HepG2 (cell line): ENCODE data around the gene EPHB4. TPM values are rescaled to one million over a fixed set of nuclear protein-coding genes. Genes with fewer than 3 reads are reported as not detected.
A peak's percentile ranks its signal among the peaks of the same experiment; 100 is the strongest.

Source experiments
- CHD4 ChIP-seq: fragments of 200-600 bp; sonication (generic); IDR thresholded peaks from 2 replicates; pipeline ENCODE4 v1.7.0; 2017; ENCODE audit warnings: mild to moderate bottlenecking, low read length, borderline replicate concordance
- CREBL2 ChIP-seq: sonication (generic); formaldehyde crosslinking; IDR thresholded peaks from 2 replicates; pipeline ENCODE4 v1.8.1; 2023; ENCODE audit warnings: missing genetic modification reagents, mild to moderate bottlenecking, borderline replicate concordance
- DPF2 ChIP-seq: sonication (generic); formaldehyde crosslinking; IDR thresholded peaks from 2 replicates; pipeline ENCODE4 v1.4.0; 2020; ENCODE audit warnings: mild to moderate bottlenecking, low read depth, missing genetic modification reagents, borderline replicate concordance
- E2F2 ChIP-seq: sonication (generic); formaldehyde crosslinking; IDR thresholded peaks from 2 replicates; pipeline ENCODE4 v1.4.0; 2020; ENCODE audit warnings: missing genetic modification reagents, borderline replicate concordance
- ISL2 ChIP-seq: sonication (generic); formaldehyde crosslinking; IDR thresholded peaks from 2 replicates; pipeline ENCODE4 v1.5.0; 2020; ENCODE audit warnings: missing genetic modification reagents
- ISX ChIP-seq: sonication (generic); formaldehyde crosslinking; conservative IDR thresholded peaks from 2 replicates; pipeline ENCODE4 v1.5.0; 2020; ENCODE audit warnings: missing genetic modification reagents
- KDM2A ChIP-seq: sonication (generic); formaldehyde crosslinking; IDR thresholded peaks from 2 replicates; pipeline ENCODE4 v1.4.0; 2020; ENCODE audit warnings: low read depth, missing genetic modification reagents, borderline replicate concordance
- NCOA2 ChIP-seq: sonication (generic); formaldehyde crosslinking; IDR thresholded peaks from 2 replicates; pipeline ENCODE4 v1.8.0; 2022; ENCODE audit warnings: inconsistent platforms
- NCOA5 ChIP-seq: sonication (generic); formaldehyde crosslinking; IDR thresholded peaks from 2 replicates; pipeline ENCODE4 v1.4.0; 2020; ENCODE audit warnings: missing genetic modification reagents
- NONO ChIP-seq, 2 experiments: fragments of 450-650 bp in 1 of 2; sonication (generic) in 1 of 2; formaldehyde crosslinking in 1 of 2; IDR thresholded peaks in 1 of 2; conservative IDR thresholded peaks in 1 of 2; 2 replicates each; pipeline versions ENCODE4 v1.6.1 to v1.8.0; 2017 to 2022; ENCODE audit warnings: mild to moderate bottlenecking in 1 of 2, missing genetic modification reagents in 1 of 2, moderate library complexity in 1 of 2
- PCBP1 ChIP-seq: fragments of 200-400 bp; formaldehyde crosslinking; IDR thresholded peaks from 2 replicates; pipeline ENCODE4 v1.6.1; 2017; ENCODE audit warnings: mild to moderate bottlenecking, low read depth, low read length, borderline replicate concordance
- PHF5A ChIP-seq: IDR thresholded peaks from one replicate; pipeline ENCODE4 v1.6.1; 2018; ENCODE audit warnings: low read depth, missing genetic modification reagents; ENCODE audit not compliant: unreplicated experiment
- SSRP1 ChIP-seq: IDR thresholded peaks from 2 replicates; pipeline ENCODE4 v1.6.1; 2016; ENCODE audit warnings: control low read depth
- TFDP2 ChIP-seq: sonication (generic); formaldehyde crosslinking; IDR thresholded peaks from 2 replicates; pipeline ENCODE4 v1.4.0; 2020; ENCODE audit warnings: missing genetic modification reagents
- THAP11 ChIP-seq: IDR thresholded peaks from 2 replicates; pipeline ENCODE4 v1.6.1; 2016; ENCODE audit warnings: missing biosample characterization, missing genetic modification reagents
- U2AF1 ChIP-seq: fragments of 200-400 bp; formaldehyde crosslinking; optimal IDR thresholded peaks from 2 replicates; pipeline ENCODE3; 2017; ENCODE audit warnings: mild to moderate bottlenecking, low read depth, low read length
- ZBTB7A ChIP-seq: sonication (generic); formaldehyde crosslinking; IDR thresholded peaks from 2 replicates; pipeline ENCODE4 v1.8.0; 2022; ENCODE audit warnings: mild to moderate bottlenecking, missing genetic modification reagents
- ZNF225 ChIP-seq: sonication (generic); formaldehyde crosslinking; IDR thresholded peaks from 2 replicates; pipeline ENCODE4 v1.4.0; 2020; ENCODE audit warnings: mild to moderate bottlenecking, missing genetic modification reagents
- ZNF629 ChIP-seq: sonication (generic); formaldehyde crosslinking; conservative IDR thresholded peaks from 2 replicates; pipeline ENCODE4 v1.5.0; 2020; ENCODE audit warnings: missing genetic modification reagents
- ZNF687 ChIP-seq: sonication (generic); formaldehyde crosslinking; IDR thresholded peaks from 2 replicates; pipeline ENCODE4 v1.5.1; 2020; ENCODE audit warnings: mild to moderate bottlenecking, missing genetic modification reagents, moderate library complexity
- ZNF703 ChIP-seq: sonication (generic); formaldehyde crosslinking; IDR thresholded peaks from 2 replicates; pipeline ENCODE4 v1.5.1; 2020; ENCODE audit warnings: missing genetic modification reagents, mild to moderate bottlenecking, moderate library complexity, borderline replicate concordance
- ZNF776 ChIP-seq: sonication (generic); formaldehyde crosslinking; IDR thresholded peaks from 2 replicates; pipeline ENCODE4 v1.4.0; 2020; ENCODE audit warnings: mild to moderate bottlenecking, missing genetic modification reagents
- ZNF777 ChIP-seq: sonication (generic); formaldehyde crosslinking; IDR thresholded peaks from 2 replicates; pipeline ENCODE4 v1.4.0; 2020; ENCODE audit warnings: missing genetic modification reagents
- polyA plus RNA-seq, 8 experiments: library from polyadenylated mRNA; depleted of rRNA in 3 of 8; stranded (reverse) in 7 of 8; unstranded in 1 of 8; fragments of >200 nt; fragmentation: Illumina TruSeq in 4 of 8; extraction: Trizol in 4 of 8; gene quantifications; 2 replicates each; pipeline versions ENCODE4 v1.2.1 to v1.2.3, GENCODE V29; 2011 to 2016; ENCODE audit warnings: low read depth in 4 of 8, missing spikeins in 1 of 8, mixed read lengths in 1 of 8; ENCODE audit not compliant: insufficient read depth in 1 of 8
- total RNA-seq, 5 experiments: library from RNA; depleted of rRNA; stranded (reverse); fragments of >200 nt; fragmentation: Illumina TruSeq; extraction: Trizol; gene quantifications; 2 replicates each; pipeline ENCODE4 v1.2.3, GENCODE V29; 2016; ENCODE audit warnings: low read depth in 1 of 5

The EPHB4 gene
- total and polyA plus RNA-seq, 2 of the 13 experiments (the other 11 are each of a cell fraction or from before 2014, with no cell fraction given), result 61.4 to 69.6 TPM

- TF ChIP-seq ZNF225 (CRISPR knock-in tag), result 0 out of 2 replicates have a peak, but pooled peaks have one; percentile 17
- TF ChIP-seq ISX, result no peak
- peak; percentile 74 for TF ChIP-seq KDM2A
- TF ChIP-seq ZNF777, result peak; percentile 89
- TF ChIP-seq CHD4, result peak; percentile 68; the same call in 1 of the 2 replicates
- peak; percentile 54; the same call in 1 of the 2 replicates for TF ChIP-seq ZNF776 (CRISPR knock-in tag)
- peak; percentile 94 for TF ChIP-seq ZBTB7A
- TF ChIP-seq ZNF687, result peak; percentile 84
- no peak for TF ChIP-seq NCOA5 (CRISPR knock-in tag)
- no peak for TF ChIP-seq NONO (IDR thresholded peaks at IDR 0.05)
- peak; percentile 68; the same call in 1 of the 2 replicates for TF ChIP-seq NONO (CRISPR knock-in tag; conservative IDR thresholded peaks at IDR 0.05)
- peak; percentile 57; the same call in 1 of the 2 replicates for TF ChIP-seq ISL2 (CRISPR knock-in tag)
- TF ChIP-seq DPF2 (CRISPR knock-in tag), result no peak
- TF ChIP-seq TFDP2, result no peak
- TF ChIP-seq SSRP1 (CRISPR knock-in tag), result no peak
- peak; percentile 50 for TF ChIP-seq U2AF1
- no peak for TF ChIP-seq CREBL2 (CRISPR knock-in tag)
- 0 out of 2 replicates have a peak, but pooled peaks have one; percentile 6 for TF ChIP-seq ZNF629
- TF ChIP-seq NCOA2 (CRISPR knock-in tag), result no peak
- TF ChIP-seq PCBP1, result 0 out of 2 replicates have a peak, but pooled peaks have one; percentile 69
- no peak for TF ChIP-seq ZNF703
- peak; percentile 50; the same call in 1 of the 2 replicates for TF ChIP-seq E2F2 (CRISPR knock-in tag)
- peak; percentile 17; the same call in 1 of the 2 replicates for TF ChIP-seq THAP11 (CRISPR knock-in tag)
- no peak for TF ChIP-seq PHF5A (CRISPR knock-in tag)
Observed at GRCh38 chr7:100827330-100828226, at the start of gene EPHB4 (continued).
